ENCODE data around the gene FKBP6.
"Not testable (repeated sequence)": the region's sequence is repeated elsewhere in the genome, so short reads cannot be mapped to it uniquely, and the experiment has no call there.

Gene FKBP6

DNA sequence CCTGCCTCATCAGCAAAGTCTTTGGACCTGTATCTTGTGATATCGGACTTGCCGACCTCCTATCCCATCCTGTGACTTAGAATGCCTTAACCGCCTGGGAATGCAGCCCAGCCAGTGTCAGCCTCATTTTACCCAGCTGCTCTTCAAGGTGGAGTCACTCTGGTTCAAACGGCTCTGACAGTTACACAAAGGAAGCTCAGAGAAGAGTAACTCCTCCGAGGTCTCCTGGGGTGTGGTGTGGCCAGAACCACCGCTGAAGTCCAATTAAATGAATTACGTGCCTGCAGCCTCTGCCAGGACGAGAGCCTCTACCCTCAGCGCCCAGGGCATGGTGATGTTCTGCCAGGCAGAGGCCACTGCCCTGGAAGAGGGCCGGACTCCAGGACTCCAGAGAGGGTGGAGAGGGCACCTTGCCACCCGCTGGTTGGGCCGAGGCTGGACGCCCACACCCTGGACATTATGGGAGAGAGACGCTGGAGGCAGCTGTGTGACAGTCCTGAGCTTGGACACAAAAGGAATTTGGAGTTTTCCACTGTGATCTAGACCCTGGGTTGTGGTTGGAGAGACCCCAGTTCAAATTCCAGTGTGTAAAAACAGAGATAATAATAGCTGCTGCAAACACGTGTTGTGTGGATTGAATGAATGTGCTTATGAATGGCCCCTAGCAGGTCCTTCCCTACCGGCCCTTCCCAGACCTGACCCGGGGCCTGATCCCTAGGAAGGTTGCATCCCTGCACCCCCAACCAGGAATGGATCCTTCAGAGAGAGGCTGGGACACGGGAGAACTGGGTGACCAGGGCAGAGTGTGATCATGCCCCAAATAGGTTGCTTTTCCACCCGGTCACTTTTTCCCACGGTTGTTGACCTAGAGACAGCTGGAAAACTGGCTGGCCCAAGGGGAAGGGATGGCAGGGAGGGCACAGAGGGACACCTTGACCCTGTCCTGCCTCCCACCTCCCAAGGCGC lies 67.9 kb downstream of the FKBP6 start:
- no peak for DNase-seq (ENCODE audit: low read depth in 2 of 2)

DNA sequence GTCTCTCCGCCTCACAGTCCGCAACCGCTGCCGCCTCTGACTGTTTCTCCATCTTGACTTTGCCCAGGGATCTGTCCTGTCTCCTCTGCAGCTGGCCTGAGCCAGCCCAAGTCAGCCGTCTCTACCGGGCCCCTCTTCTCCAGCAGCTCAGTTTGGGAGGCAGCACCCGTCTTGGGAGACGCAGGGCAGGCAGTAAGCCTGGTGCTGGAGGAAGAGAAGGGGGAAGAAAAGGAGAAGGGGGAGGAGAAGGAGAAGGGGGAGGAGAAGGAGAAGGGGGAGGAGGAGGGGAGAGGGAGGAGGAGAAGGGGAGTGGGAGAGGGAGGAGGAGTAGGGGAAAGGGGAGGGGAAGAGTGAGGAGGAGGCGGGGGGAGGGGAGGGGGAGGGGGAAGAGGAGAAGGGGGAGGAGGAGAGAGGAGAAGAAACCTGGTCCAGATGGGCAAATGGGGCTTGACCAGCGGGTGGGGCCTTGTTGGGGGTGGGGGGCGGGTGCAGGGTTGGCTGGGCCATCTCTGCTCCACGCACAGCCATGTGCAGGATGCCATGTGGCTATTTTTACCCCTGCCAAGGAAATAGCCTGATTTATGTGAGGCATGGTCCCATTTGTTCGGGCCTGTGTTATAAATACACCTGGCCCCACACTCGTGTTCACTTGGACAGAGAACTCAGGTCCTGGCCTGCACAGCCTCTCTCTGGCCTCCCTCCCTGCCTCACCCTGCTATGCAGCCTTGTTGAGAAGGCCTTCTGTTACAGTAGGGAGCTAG lies 69.7 kb downstream of the FKBP6 start:
- no peak for DNase-seq (ENCODE audit: low read depth in 2 of 2)

DNA sequence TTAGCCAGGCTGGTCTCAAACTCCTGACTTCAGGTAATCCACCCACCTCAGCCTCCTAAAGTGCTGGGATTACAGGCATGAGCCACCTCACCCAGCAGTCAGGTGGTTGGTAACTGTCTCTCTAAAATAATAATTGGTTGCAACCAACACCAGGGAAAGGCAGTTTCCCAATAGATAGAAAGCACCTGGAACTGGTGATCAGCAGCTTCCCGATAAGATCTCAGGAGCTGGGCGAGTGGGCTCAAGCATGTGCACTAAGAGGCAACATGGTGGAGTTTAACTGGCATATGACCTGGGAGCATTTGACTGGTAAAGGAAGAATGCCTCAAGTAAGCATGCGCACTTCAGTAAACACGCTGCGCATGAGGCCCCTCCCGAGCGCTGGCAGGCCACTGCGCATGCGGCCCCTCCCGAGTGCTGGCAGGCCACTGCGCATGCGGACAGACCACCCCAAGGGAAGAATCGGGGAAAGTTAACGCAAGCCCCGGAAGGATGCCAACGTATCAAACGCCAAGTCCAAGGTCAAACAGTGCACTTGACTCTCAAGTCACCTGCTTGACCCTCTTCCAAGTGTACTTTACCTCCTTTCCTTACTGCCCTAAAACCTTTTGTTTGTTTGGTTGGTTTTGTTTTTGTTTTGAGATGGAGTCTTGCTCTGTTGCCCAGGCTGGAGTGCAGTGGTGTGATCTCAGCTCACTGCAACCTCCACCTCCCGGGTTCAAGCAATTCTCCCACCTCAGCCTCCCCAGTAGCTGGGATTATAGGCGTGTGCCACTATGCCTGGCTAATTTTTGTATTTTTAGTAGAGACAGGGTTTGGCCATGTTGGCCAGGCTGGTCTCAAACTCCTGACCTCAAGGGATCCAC lies 71.5 kb downstream of the FKBP6 start:
- peak; percentile 47 to 66 for DNase-seq (ENCODE audit: low read depth in 2 of 2)

DNA sequence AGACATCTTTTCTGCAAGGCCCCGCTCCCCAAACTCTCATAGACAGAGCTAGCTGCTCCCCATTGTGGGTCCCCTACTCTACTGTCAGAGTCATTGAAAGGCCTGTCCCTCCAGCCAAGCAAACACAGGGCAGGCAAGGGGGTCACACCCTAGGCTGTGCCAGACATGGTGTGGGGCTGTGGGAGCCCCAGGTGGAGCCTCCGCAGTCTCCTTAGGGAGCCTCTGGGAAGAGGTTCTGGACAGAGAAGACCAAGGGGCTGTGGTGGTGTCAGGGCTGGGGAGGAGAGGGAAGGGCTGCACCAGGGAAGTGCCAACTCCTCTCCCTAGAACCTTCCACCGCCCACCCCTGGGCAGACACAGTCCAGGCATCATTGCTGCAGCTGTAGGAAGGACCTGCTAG lies 76.9 kb downstream of the FKBP6 start:
- DNase-seq (ENCODE audit: low read depth in 2 of 2) = not testable (repeated sequence)
